B cell (primary cell): ENCODE results near the gene B4GALT3.

Experiments
- EZH2 ChIP-seq: IDR thresholded peaks from 2 replicates; pipeline ENCODE4 v1.6.1; 2012; ENCODE audit warnings: borderline replicate concordance, low read depth, mild to moderate bottlenecking, moderate library complexity, low read length; ENCODE audit not compliant: insufficient read depth, poor library complexity, severe bottlenecking
- TF ChIP-seq, protein P1 (sequence below): fragments of 200-600 bp; IDR thresholded peaks from one replicate; pipeline ENCODE4 v1.8.0; 2022; ENCODE audit warnings: antibody characterized with exemption, mild to moderate bottlenecking

DNA sequence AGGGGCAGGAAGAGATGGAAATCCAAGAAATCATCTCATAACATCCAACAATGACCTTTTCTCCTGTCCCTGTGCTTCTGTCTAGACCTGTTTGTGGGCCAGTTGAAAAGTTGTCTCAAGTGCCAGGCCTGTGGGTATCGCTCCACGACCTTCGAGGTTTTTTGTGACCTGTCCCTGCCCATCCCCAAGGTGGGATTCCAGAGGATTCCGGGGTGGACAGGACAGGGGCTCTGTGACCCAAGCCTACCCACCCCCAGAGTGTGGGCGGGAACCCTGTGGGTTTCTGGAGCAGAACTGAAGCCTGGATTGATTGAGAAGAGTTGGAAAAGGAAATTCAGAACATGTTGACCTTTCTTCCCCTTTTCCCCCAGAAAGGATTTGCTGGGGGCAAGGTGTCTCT is 13.5 kb downstream of the B4GALT3 start:
- TF ChIP-seq, protein P1, sequence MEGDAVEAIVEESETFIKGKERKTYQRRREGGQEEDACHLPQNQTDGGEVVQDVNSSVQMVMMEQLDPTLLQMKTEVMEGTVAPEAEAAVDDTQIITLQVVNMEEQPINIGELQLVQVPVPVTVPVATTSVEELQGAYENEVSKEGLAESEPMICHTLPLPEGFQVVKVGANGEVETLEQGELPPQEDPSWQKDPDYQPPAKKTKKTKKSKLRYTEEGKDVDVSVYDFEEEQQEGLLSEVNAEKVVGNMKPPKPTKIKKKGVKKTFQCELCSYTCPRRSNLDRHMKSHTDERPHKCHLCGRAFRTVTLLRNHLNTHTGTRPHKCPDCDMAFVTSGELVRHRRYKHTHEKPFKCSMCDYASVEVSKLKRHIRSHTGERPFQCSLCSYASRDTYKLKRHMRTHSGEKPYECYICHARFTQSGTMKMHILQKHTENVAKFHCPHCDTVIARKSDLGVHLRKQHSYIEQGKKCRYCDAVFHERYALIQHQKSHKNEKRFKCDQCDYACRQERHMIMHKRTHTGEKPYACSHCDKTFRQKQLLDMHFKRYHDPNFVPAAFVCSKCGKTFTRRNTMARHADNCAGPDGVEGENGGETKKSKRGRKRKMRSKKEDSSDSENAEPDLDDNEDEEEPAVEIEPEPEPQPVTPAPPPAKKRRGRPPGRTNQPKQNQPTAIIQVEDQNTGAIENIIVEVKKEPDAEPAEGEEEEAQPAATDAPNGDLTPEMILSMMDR: no peak
- no peak for TF ChIP-seq EZH2
